SK-N-SH treated with all-trans-retinoic acid at 6 μM for 48 hours (cell line): ENCODE data around the gene WDR18.
A peak's percentile ranks its signal among the peaks of the same experiment; 100 is the strongest.
"Not testable (repeated sequence)": the region's sequence is repeated elsewhere in the genome, so short reads cannot be mapped to it uniquely, and the experiment has no call there.

Experiments
- ATAC-seq: fragments of 200-7000 bp; cut with Tn5 transposase; 3 replicates; pipeline ENCODE4 v1.9.1; 2020; ENCODE audit warnings: mild to moderate bottlenecking, moderate library complexity
- ARNTL ChIP-seq: fragments of 450-650 bp; formaldehyde crosslinking; IDR thresholded peaks from 2 replicates; pipeline ENCODE4 v1.5.0; 2020; ENCODE audit warnings: low read depth, mild to moderate bottlenecking, moderate library complexity, borderline replicate concordance
- CSDC2 ChIP-seq: fragments of 250-450 bp; sonication (Bioruptor Pico); IDR thresholded peaks from 2 replicates; pipeline ENCODE4 v1.5.0; 2020; ENCODE audit warnings: mild to moderate bottlenecking, moderate library complexity
- GLIS3 ChIP-seq: fragments of 250-450 bp; sonication (Bioruptor Pico); IDR thresholded peaks from 2 replicates; pipeline ENCODE4 v1.5.0; 2020; ENCODE audit warnings: mild to moderate bottlenecking, moderate library complexity
- ISL1 ChIP-seq: fragments of 250-450 bp; sonication (Bioruptor Pico); IDR thresholded peaks from 2 replicates; pipeline ENCODE4 v2.1.2; 2022; ENCODE audit warnings: mild to moderate bottlenecking, moderate library complexity
- OSR1 ChIP-seq: fragments of 250-450 bp; sonication (Bioruptor Pico); IDR thresholded peaks from 2 replicates; pipeline ENCODE4 v1.8.0; 2022; ENCODE audit warnings: moderate library complexity, mild to moderate bottlenecking, inconsistent platforms
- PPARA ChIP-seq: fragments of 250-450 bp; sonication (Bioruptor Pico); IDR thresholded peaks from 2 replicates; pipeline ENCODE4 v1.5.0; 2020; ENCODE audit warnings: mild to moderate bottlenecking, borderline replicate concordance
- RARB ChIP-seq: fragments of 250-450 bp; sonication (Bioruptor Pico); IDR thresholded peaks from 2 replicates; pipeline ENCODE4 v1.8.0; 2021; ENCODE audit warnings: mild to moderate bottlenecking, moderate library complexity
- TCF4 ChIP-seq: fragments of 250-450 bp; sonication (Bioruptor Pico); IDR thresholded peaks from 2 replicates; pipeline ENCODE4 v1.8.0; 2021; ENCODE audit warnings: mild to moderate bottlenecking, moderate library complexity, borderline replicate concordance
- TOX ChIP-seq: fragments of 250-450 bp; sonication (Bioruptor Pico); IDR thresholded peaks from 2 replicates; pipeline ENCODE4 v1.8.0; 2021; ENCODE audit warnings: mild to moderate bottlenecking, moderate library complexity, borderline replicate concordance
- ZC3H10 ChIP-seq: fragments of 250-450 bp; sonication (Bioruptor Pico); IDR thresholded peaks from 2 replicates; pipeline ENCODE4 v1.5.1; 2021; ENCODE audit warnings: mild to moderate bottlenecking, moderate library complexity
- ZFP3 ChIP-seq: fragments of 250-450 bp; sonication (Bioruptor Pico); IDR thresholded peaks from 2 replicates; pipeline ENCODE4 v1.5.0; 2020; ENCODE audit warnings: mild to moderate bottlenecking, moderate library complexity
- ZFP30 ChIP-seq: fragments of 450-650 bp; formaldehyde crosslinking; IDR thresholded peaks from 2 replicates; pipeline ENCODE4 v1.5.0; 2022; ENCODE audit warnings: mild to moderate bottlenecking, moderate library complexity
- ZNF565 ChIP-seq: fragments of 450-650 bp; formaldehyde crosslinking; conservative IDR thresholded peaks from 2 replicates; pipeline ENCODE4 v1.5.0; 2020; ENCODE audit warnings: low read depth, mild to moderate bottlenecking, moderate library complexity
- ZNF70 ChIP-seq: fragments of 450-650 bp; formaldehyde crosslinking; IDR thresholded peaks from 2 replicates; pipeline ENCODE4 v1.5.0; 2020; ENCODE audit warnings: mild to moderate bottlenecking, moderate library complexity
- TF ChIP-seq, protein P1 (sequence below): fragments of 250-450 bp; sonication (Bioruptor Pico); IDR thresholded peaks from 2 replicates; pipeline ENCODE4 v1.8.0; 2021; ENCODE audit warnings: low read depth, mild to moderate bottlenecking, moderate library complexity, borderline replicate concordance
- TF ChIP-seq, protein P2 (sequence below): fragments of 250-450 bp; sonication (Bioruptor Pico); IDR thresholded peaks from 2 replicates; pipeline ENCODE4 v1.5.1; 2021; ENCODE audit warnings: mild to moderate bottlenecking, moderate library complexity
- TF ChIP-seq, protein P3 (sequence below): fragments of 250-450 bp; sonication (Bioruptor Pico); IDR thresholded peaks from 2 replicates; pipeline ENCODE4 v1.5.1; 2020; ENCODE audit warnings: low read depth, mild to moderate bottlenecking, moderate library complexity

Gene WDR18

DNA sequence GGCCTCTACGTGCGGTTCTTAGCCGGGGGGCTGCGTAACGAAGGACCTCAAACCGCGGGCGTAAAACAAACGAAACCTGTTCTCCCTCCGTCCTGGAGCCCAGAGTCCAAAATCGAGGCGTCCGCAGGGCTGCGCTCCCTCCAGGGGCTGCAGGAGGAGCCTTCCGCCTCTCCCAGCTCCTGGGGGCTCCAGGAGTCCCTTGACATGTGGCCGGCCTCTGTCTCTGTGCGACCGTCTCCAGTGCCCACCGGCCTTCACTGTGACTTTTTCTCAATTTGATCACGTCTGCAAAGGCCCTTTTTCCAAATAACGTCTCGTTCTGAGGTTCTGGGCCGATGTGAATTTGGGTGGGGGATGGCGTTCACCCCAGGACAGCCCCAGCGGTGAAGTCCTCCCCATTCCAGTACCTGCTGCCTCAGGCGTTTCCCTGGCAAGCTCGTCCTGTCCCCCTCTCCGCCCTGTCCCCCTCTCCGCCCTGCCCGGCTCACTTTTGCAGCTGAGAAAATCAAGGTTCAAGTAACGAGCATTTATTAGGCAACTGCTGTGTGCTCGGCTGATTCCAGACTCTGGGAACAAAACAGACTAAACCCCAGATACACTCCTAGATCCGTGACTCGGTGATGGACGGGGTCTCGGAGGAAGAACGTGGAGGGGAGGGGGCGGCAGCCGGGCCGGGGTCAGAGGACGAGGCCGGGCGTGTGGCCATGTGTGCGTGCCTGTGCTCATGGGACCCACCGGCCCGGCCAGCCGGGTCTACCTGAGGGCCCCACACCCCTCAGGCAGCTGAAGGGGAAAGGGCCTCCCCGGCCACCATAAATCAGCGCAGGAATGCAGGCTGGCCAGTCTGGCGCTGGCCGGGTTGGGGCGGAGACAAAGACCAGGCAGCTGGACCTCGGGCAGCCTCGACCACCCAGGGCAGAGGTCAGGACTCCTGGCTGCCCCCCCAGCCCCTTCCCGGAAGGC lies 28.1 kb upstream of the WDR18 start:
- TF ChIP-seq CSDC2 (CRISPR knock-in tag): no peak
- TF ChIP-seq, protein P1, sequence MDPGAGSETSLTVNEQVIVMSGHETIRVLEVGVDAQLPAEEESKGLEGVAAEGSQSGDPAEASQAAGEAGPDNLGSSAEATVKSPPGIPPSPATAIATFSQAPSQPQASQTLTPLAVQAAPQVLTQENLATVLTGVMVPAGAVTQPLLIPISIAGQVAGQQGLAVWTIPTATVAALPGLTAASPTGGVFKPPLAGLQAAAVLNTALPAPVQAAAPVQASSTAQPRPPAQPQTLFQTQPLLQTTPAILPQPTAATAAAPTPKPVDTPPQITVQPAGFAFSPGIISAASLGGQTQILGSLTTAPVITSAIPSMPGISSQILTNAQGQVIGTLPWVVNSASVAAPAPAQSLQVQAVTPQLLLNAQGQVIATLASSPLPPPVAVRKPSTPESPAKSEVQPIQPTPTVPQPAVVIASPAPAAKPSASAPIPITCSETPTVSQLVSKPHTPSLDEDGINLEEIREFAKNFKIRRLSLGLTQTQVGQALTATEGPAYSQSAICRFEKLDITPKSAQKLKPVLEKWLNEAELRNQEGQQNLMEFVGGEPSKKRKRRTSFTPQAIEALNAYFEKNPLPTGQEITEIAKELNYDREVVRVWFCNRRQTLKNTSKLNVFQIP (CRISPR knock-in tag): no peak
- no peak for TF ChIP-seq TCF4
- no peak for TF ChIP-seq ZFP3
- TF ChIP-seq ZNF565 (CRISPR knock-in tag): no peak
- TF ChIP-seq ISL1 (CRISPR knock-in tag): no peak
- TF ChIP-seq, all 23 proteins: peak for 0

DNA sequence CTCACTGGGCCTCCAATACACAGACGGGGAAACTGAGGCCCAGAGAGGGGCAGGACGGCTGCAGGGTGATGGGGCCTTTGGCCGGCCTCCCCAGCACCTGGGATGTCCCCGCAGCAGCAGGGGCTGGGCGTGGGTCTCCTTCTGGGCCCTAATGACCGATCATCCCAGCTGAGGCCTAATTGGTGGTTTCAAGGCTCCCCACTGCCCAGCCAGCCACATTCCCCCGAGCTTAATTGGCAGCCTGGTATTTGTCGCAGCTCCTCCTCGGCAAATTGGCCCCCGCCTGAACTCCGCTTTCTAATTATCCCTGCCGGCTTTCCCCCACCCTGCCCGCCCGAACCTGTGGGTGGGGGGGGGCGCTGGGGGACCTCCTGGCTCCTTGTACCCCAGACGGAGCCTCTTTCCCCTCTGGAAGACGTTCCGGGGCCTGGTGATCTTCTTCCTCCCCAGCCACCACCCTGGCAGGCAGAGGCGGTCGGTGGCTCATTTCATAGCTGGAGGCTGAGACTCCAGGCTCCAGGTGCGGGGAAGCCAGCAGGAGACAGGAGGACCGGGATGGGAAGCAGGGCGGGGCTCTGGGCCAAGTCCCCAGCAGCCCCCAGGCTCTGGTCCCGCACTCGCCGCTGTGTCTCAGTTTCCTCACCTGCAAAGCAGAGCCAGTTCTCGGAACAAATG lies 27.2 kb upstream of the WDR18 start:
- peak; percentile 59 for ATAC-seq

More for the DNA sequence above, 28.1 kb upstream of the WDR18 start:
- peak; percentile 24 for ATAC-seq

DNA sequence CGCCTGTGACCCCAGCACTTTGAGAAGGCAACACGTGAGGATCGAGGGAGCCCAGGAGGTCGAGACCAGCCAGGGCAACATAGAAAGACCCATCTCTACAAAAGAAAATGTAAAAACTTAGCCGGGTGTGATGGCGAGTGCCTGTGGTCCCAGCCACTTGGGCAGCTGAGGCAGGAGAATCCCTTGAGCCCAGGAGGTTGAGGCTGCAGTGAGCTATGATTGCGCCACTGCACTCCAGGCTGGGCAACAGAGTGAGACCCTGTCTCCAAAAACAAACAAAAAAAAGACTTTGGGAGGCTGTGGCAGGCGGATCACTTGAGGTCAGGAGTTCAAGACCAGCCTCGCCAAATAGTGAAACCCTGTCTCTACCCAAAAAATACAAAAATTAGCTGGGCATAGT lies 26.6 kb upstream of the WDR18 start:
- not testable (repeated sequence) for ATAC-seq

More for the DNA sequence above, 27.2 kb upstream of the WDR18 start:
- no peak for TF ChIP-seq ZNF70
- TF ChIP-seq ZNF565 (CRISPR knock-in tag): no peak
- no peak for TF ChIP-seq CSDC2 (CRISPR knock-in tag)
- TF ChIP-seq, protein P2, sequence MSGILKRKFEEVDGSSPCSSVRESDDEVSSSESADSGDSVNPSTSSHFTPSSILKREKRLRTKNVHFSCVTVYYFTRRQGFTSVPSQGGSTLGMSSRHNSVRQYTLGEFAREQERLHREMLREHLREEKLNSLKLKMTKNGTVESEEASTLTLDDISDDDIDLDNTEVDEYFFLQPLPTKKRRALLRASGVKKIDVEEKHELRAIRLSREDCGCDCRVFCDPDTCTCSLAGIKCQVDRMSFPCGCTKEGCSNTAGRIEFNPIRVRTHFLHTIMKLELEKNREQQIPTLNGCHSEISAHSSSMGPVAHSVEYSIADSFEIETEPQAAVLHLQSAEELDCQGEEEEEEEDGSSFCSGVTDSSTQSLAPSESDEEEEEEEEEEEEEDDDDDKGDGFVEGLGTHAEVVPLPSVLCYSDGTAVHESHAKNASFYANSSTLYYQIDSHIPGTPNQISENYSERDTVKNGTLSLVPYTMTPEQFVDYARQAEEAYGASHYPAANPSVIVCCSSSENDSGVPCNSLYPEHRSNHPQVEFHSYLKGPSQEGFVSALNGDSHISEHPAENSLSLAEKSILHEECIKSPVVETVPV (CRISPR knock-in tag): no peak
- TF ChIP-seq ZFP3: no peak
- no peak for TF ChIP-seq RARB
- TF ChIP-seq ZC3H10 (CRISPR knock-in tag): no peak
- TF ChIP-seq ISL1 (CRISPR knock-in tag): no peak
- TF ChIP-seq ARNTL (CRISPR knock-in tag): no peak
- no peak for TF ChIP-seq GLIS3 (CRISPR knock-in tag)
- TF ChIP-seq, protein P1 (CRISPR knock-in tag): no peak
- TF ChIP-seq, protein P3, sequence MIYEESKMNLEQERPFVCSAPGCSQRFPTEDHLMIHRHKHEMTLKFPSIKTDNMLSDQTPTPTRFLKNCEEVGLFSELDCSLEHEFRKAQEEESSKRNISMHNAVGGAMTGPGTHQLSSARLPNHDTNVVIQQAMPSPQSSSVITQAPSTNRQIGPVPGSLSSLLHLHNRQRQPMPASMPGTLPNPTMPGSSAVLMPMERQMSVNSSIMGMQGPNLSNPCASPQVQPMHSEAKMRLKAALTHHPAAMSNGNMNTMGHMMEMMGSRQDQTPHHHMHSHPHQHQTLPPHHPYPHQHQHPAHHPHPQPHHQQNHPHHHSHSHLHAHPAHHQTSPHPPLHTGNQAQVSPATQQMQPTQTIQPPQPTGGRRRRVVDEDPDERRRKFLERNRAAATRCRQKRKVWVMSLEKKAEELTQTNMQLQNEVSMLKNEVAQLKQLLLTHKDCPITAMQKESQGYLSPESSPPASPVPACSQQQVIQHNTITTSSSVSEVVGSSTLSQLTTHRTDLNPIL (CRISPR knock-in tag): no peak
- TF ChIP-seq, all 23 proteins: peak for 0

DNA sequence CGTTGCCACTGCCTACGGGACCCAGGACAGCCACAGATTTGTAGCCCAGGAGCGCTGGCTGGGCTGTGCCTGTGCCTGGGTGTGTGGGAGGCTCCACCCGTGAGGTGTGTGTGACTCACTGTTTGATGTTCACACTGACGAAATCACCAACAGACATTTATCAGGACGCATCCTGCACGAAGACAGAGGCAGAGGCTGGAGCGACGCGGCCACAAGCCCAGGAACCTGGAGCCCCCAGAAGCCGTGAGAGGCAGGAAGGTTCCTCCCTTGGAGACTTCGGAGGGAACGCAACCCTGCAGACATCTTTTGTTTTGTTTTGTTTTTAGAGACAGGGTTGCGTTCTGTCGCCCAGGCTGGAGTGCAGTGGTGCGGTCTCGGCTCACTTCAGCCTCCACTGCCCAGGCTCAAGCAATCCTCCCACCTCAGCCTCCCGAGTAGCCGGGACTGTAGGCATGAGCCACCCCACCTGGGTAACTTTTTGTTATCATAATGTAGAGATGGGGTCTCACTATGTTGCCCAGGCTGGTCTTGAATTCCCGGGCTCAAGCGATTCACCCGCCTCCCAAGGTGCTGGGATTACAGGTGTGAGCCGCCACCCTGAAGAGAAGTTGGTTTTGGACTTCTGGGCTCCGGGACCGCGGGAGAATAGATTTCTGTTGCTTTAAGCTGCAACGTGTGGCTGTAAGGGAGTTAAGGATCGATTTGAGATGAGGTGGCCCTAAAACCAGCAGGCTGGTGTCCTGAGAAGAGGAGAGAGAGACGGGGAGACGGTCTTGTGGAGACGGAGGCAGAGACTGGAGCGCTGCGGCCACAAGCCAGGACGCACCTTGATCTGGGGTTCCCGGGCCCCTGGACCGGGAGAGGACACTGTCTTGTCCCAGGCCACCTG lies 24.9 kb upstream of the WDR18 start:
- no peak for ATAC-seq
- TF ChIP-seq ZNF565 (CRISPR knock-in tag): no peak
- no peak for TF ChIP-seq RARB
- TF ChIP-seq OSR1 (CRISPR knock-in tag): no peak
- TF ChIP-seq, protein P2 (CRISPR knock-in tag): no peak
- TF ChIP-seq ZFP3: no peak
- TF ChIP-seq, protein P3 (CRISPR knock-in tag): no peak
- TF ChIP-seq ZFP30 (CRISPR knock-in tag): no peak
- no peak for TF ChIP-seq PPARA (CRISPR knock-in tag)
- TF ChIP-seq TOX (CRISPR knock-in tag): no peak
- no peak for TF ChIP-seq ISL1 (CRISPR knock-in tag)
